AG09319 (cell line): ENCODE measurements around the gene WNK2.

Experiments used
- DNase-seq: peaks from one replicate; pipeline ENCODE4 v3.0.0-alpha.2; 2010; ENCODE audit warnings: low read depth; ENCODE audit errors: extremely low read depth
- CTCF ChIP-seq: IDR thresholded peaks from 2 replicates; pipeline ENCODE4 v1.5.1; 2011; ENCODE audit warnings: low read depth, mild to moderate bottlenecking, inconsistent platforms, low read length, moderate library complexity

WNK2 gene

GRCh38 chr9:93166699-93167098 is 17.2 kb upstream of the WNK2 start:
- DNase-seq, result no peak
- TF ChIP-seq CTCF, result no peak

GRCh38 chr9:93167185-93167584 is 16.8 kb upstream of the WNK2 start:
- no peak for TF ChIP-seq CTCF
- DNase-seq, result no peak

- no peak for TF ChIP-seq CTCF
- no peak for DNase-seq
Measured at GRCh38 chr9:93167838-93168237, 16.1 kb upstream of the WNK2 start.

GRCh38 chr9:93168581-93168980 is 15.4 kb upstream of the WNK2 start:
- TF ChIP-seq CTCF, result no peak
- no peak for DNase-seq

GRCh38 chr9:93169444-93169843 is 14.5 kb upstream of the WNK2 start:
- DNase-seq, result no peak

GRCh38 chr9:93170571-93170970 is 13.4 kb upstream of the WNK2 start:
- no peak for DNase-seq
- no peak for TF ChIP-seq CTCF

More at GRCh38 chr9:93169444-93169843, 14.5 kb upstream of the WNK2 start:
- TF ChIP-seq CTCF, result no peak

GRCh38 chr9:93171261-93171990 is 12.5 kb upstream of the WNK2 start:
- no peak for DNase-seq
- no peak for TF ChIP-seq CTCF
